GM23248 (cell line): ENCODE measurements around the gene CHAF1A. TPM values are rescaled to one million over a fixed set of nuclear protein-coding genes. Genes with fewer than 3 reads are reported as not detected.
A peak's percentile ranks its signal among the peaks of the same experiment; 100 is the strongest.

Source experiments
- DNase-seq: peaks from one replicate; pipeline ENCODE4 v3.0.0-alpha.2; 2015
- H2AFZ ChIP-seq: fragments of 200-600 bp; sonication (generic); 2 replicates; pipeline ENCODE4 v1.6.1; 2016; ENCODE audit warnings: antibody characterized with exemption
- H3F3A ChIP-seq: fragments of 200-600 bp; sonication (generic); 2 replicates; pipeline ENCODE4 v1.6.1; 2016; ENCODE audit warnings: mild to moderate bottlenecking, antibody characterized with exemption, mixed run types; ENCODE audit not compliant: insufficient read depth
- H3K27ac ChIP-seq: fragments of 200-600 bp; sonication (generic); 2 replicates; pipeline ENCODE4 v1.5.1; 2016; ENCODE audit warnings: mild to moderate bottlenecking
- H3K27me3 ChIP-seq: fragments of 200-600 bp; sonication (generic); replicated peaks from 2 replicates; pipeline ENCODE4 v1.6.1; 2016; ENCODE audit warnings: mild to moderate bottlenecking; ENCODE audit not compliant: insufficient read depth
- H3K36me3 ChIP-seq: fragments of 200-600 bp; sonication (generic); 2 replicates; pipeline ENCODE4 v1.6.1; 2016; ENCODE audit warnings: low read depth, mild to moderate bottlenecking
- H3K4me1 ChIP-seq: fragments of 200-600 bp; sonication (generic); 2 replicates; pipeline ENCODE4 v1.6.1; 2016; ENCODE audit warnings: mild to moderate bottlenecking; ENCODE audit not compliant: insufficient read depth
- H3K4me2 ChIP-seq: fragments of 200-600 bp; sonication (generic); one replicate; pipeline ENCODE4 v1.6.1; 2016; ENCODE audit warnings: mild to moderate bottlenecking; ENCODE audit not compliant: unreplicated experiment
- H3K4me3 ChIP-seq: fragments of 200-600 bp; sonication (generic); 2 replicates; pipeline ENCODE4 v1.5.1; 2016; ENCODE audit warnings: mild to moderate bottlenecking
- H3K79me2 ChIP-seq: fragments of 200-600 bp; sonication (generic); 2 replicates; pipeline ENCODE4 v1.6.1; 2016; ENCODE audit warnings: mild to moderate bottlenecking; ENCODE audit not compliant: insufficient read depth
- H3K9ac ChIP-seq: fragments of 200-600 bp; sonication (generic); 2 replicates; pipeline ENCODE4 v1.6.1; 2016; ENCODE audit warnings: mild to moderate bottlenecking
- H3K9me2 ChIP-seq: fragments of 200-600 bp; sonication (generic); 2 replicates; pipeline ENCODE4 v1.6.1; 2016; ENCODE audit warnings: mixed run types, mild to moderate bottlenecking, moderate library complexity; ENCODE audit not compliant: insufficient read depth
- H3K9me3 ChIP-seq: fragments of 200-600 bp; sonication (generic); one replicate; pipeline ENCODE4 v1.6.1; 2017; ENCODE audit warnings: low read depth
- H4K20me1 ChIP-seq: fragments of 200-600 bp; sonication (generic); 2 replicates; pipeline ENCODE4 v1.6.0; 2016; ENCODE audit not compliant: insufficient read depth
- EZH2 ChIP-seq: fragments of 200-600 bp; sonication (generic); IDR thresholded peaks from 2 replicates; pipeline ENCODE4 v1.6.1; 2018; ENCODE audit warnings: antibody characterized with exemption, mild to moderate bottlenecking; ENCODE audit not compliant: insufficient read depth, poor library complexity, severe bottlenecking
- EZH2phosphoT487 ChIP-seq: fragments of 200-600 bp; sonication (generic); IDR thresholded peaks from 2 replicates; pipeline ENCODE4 v1.6.1; 2018; ENCODE audit warnings: antibody characterized with exemption, moderate library complexity, mild to moderate bottlenecking, low read depth; ENCODE audit not compliant: insufficient read depth
- WGBS, 2 experiments: methylation state at CpG; one replicate each; pipeline ENCODE4 v1.1.6; 2015 to 2017; ENCODE audit warnings: low lambda C conversion rate in 2 of 2, low coverage in 1 of 2; ENCODE audit errors: missing lambda C conversion rate in 2 of 2; 5-methylcytosine and 5-hydroxymethylcytosine counted together
- in situ Hi-C: fragments of 300-500 bp; cut with MboI; formaldehyde crosslinking; loops from 2 replicates; pipeline ENCODE4 v1.15.0; 2020
- polyA plus RNA-seq: library from polyadenylated mRNA; unstranded; fragments of >200 nt; fragmentation: Nextera tagmentation; extraction: Ambion mirVana; gene quantifications from 2 replicates; pipeline ENCODE4 v1.2.1, GENCODE V29; 2016
- total RNA-seq: library from RNA; depleted of rRNA; stranded (reverse); fragments of >200 nt; shearing (Covaris generic); gene quantifications from 2 replicates; pipeline ENCODE4 v1.2.3, GENCODE V29; 2014

The CHAF1A gene
- total and polyA plus RNA-seq, 2 experiments from 2014 or later: 11.6 to 12.6 TPM

- peak overlapping the region; percentile 83 for H3K27ac ChIP-seq
- peak overlapping the region; percentile 70 for H3K9ac ChIP-seq
- peaks cover 63% of the 10 kb centered on the region for H3K4me1 ChIP-seq
- H3K4me3 ChIP-seq: peak overlapping the region; percentile 52
- in situ Hi-C loops: no loop called here
- WGBS, 2 experiments: 16% methylated on average over 19 to 20 of the region's 20 CpGs
- no peak overlapping the region for H2AFZ ChIP-seq
- peak overlapping the region; percentile 69 for H3K4me2 ChIP-seq
- H4K20me1 ChIP-seq: peaks cover 19% of the 10 kb centered on the region; the same call in 1 of the 2 replicates
- no peaks in the 10 kb centered on the region for H3K9me2 ChIP-seq
- no peaks in the 10 kb centered on the region; the same call in 1 of the 2 replicates for H3K36me3 ChIP-seq
- H3K27me3 ChIP-seq: no peaks in the 10 kb centered on the region
- H3F3A ChIP-seq: peaks cover 58% of the 10 kb centered on the region
- H3K79me2 ChIP-seq: peaks cover 100% of the 10 kb centered on the region
- peak; percentile 78 for DNase-seq
- TF ChIP-seq EZH2 (no peak), EZH2phosphoT487 (no peak)
- H3K9me3 ChIP-seq: no peaks in the 10 kb centered on the region
Observed at GRCh38 chr19:4391701-4392483, 10.5 kb upstream of the CHAF1A start.

- peak overlapping the region; percentile 77 for H3K27ac ChIP-seq
- no peak overlapping the region for H2AFZ ChIP-seq
- peaks cover 100% of the 10 kb centered on the region for H3K79me2 ChIP-seq
- H3K4me1 ChIP-seq: peaks cover 76% of the 10 kb centered on the region
- H3K4me2 ChIP-seq: peak overlapping the region; percentile 76
- peak overlapping the region; percentile 59 for H3K4me3 ChIP-seq
- H3K9me2 ChIP-seq: no peaks in the 10 kb centered on the region
- peaks cover 10% of the 10 kb centered on the region; the same call in 1 of the 2 replicates for H4K20me1 ChIP-seq
- 10 to 12% methylated on average over 8 of the region's 8 CpGs for WGBS, 2 experiments
- H3K9ac ChIP-seq: peak overlapping the region; percentile 67
- peaks cover 63% of the 10 kb centered on the region for H3F3A ChIP-seq
- no peaks in the 10 kb centered on the region; the same call in 1 of the 2 replicates for H3K36me3 ChIP-seq
- no peaks in the 10 kb centered on the region for H3K9me3 ChIP-seq
- peak; percentile 73 for DNase-seq
- TF ChIP-seq EZH2 (no peak), EZH2phosphoT487 (no peak)
- in situ Hi-C loops: no loop called here
- no peaks in the 10 kb centered on the region for H3K27me3 ChIP-seq
Observed at GRCh38 chr19:4393947-4394590, 8.4 kb upstream of the CHAF1A start.

- Histone ChIP-seq H3K4me1 (peaks cover 56% of the 10 kb centered on the region), H3K79me2 (peaks cover 86% of the 10 kb centered on the region), H3K9me2 (no peaks in the 10 kb centered on the region), H3F3A (peaks cover 42% of the 10 kb centered on the region), H2AFZ (no peak overlapping the region), H3K9ac (peak overlapping the region; percentile 100; the same call in 1 of the 2 replicates), H3K27me3 (no peaks in the 10 kb centered on the region), H3K9me3 (no peaks in the 10 kb centered on the region), H3K4me2 (peak overlapping the region; percentile 96), H3K27ac (peak overlapping the region; percentile 37), H4K20me1 (no peaks in the 10 kb centered on the region), H3K36me3 (no peaks in the 10 kb centered on the region; the same call in 1 of the 2 replicates), H3K4me3 (peak overlapping the region; percentile 27)
- WGBS, 2 experiments: 34 to 37% methylated on average over 15 of the region's 15 CpGs
- in situ Hi-C loops: no loop called here
- no peak for TF ChIP-seq EZH2phosphoT487
- TF ChIP-seq EZH2: no peak
- peak; percentile 56 for DNase-seq
Observed at GRCh38 chr19:4396949-4397783, 5.3 kb upstream of the CHAF1A start.

GRCh38 chr19:4399812-4400134 lies 2.7 kb upstream of the CHAF1A start:
- no peaks in the 10 kb centered on the region for H3K9me3 ChIP-seq
- H3K9me2 ChIP-seq: no peaks in the 10 kb centered on the region
- no peaks in the 10 kb centered on the region for H3K27me3 ChIP-seq
- peak overlapping the region; percentile 96 for H3K27ac ChIP-seq
- H3K79me2 ChIP-seq: peaks cover 81% of the 10 kb centered on the region
- 0 to 1% methylated on average over 8 to 12 of the region's 12 CpGs for WGBS, 2 experiments
- H3K4me1 ChIP-seq: peaks cover 49% of the 10 kb centered on the region
- DNase-seq: peak; percentile 65
- TF ChIP-seq EZH2: no peak
- TF ChIP-seq EZH2phosphoT487: no peak
- H3K36me3 ChIP-seq: no peaks in the 10 kb centered on the region; the same call in 1 of the 2 replicates
- H3K4me2 ChIP-seq: peak overlapping the region; percentile 96
- H4K20me1 ChIP-seq: no peaks in the 10 kb centered on the region
- H3F3A ChIP-seq: peaks cover 21% of the 10 kb centered on the region
- in situ Hi-C loops: no loop called here
- H3K9ac ChIP-seq: peak overlapping the region; percentile 100
- H3K4me3 ChIP-seq: peak overlapping the region; percentile 95
- 0 out of 2 replicates have a peak overlapping the region, but pooled peaks have one; percentile 8 for H2AFZ ChIP-seq
